NOMO-1 (cell line): ENCODE measurements around the gene RUNX2.
A peak's percentile ranks its signal among the peaks of the same experiment; 100 is the strongest.

Source experiments
- DNase-seq, 2 experiments: peaks; one replicate each; lab custom pipeline; 2025; ENCODE audit not compliant: unreplicated experiment in 2 of 2; lab: John Stamatoyannopoulos, UW

RUNX2 gene

GRCh38 chr6:45574014-45574461, 245.9 kb downstream of the RUNX2 start:
- DNase-seq: no peak

GRCh38 chr6:45574885-45575284, 246.8 kb downstream of the RUNX2 start:
- DNase-seq: no peak

DNA sequence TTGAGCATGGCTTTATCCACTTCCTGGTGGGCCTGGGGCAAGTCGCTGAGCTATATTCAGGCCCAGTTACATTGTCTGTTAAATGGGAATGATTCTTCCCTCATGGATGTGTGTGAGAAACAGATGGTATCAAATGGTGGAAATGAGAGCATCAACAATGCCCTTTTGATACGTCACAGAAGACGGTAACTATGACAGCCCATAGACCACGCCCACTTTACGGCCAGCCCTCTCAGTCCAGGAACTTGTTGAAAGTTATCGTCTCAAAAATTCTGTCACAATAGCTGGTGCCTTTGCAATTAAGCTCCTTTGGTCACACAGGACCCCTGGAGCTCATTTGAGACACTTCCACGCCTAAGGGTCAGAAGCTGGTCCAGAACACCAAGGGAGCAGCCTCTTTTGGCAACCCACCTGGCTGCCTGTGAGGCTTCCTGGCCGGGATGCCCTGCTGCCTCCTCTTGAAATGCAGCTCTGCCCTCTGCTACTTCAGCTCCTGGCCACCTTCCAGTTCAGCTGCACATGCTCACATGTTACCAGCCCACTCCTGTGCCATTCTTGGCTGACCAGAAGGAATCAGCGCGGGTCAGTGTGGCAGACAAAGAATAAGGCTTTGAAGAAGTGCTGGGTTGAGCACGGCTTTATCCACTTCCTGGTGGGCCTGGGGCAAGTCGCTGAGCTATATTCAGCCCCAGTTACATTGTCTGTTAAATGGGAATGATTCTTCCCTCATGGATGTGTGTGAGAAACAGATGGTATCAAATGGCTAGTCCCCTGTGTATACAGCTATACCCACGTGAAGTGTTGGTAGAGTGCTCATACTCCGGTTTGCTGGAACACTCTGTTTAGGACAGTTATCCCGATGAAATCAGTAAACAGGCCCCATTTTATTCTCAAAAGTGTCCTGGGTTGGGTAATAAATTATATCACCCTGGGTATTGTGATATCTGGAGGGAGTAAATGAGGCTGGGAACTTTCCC, 248.8 kb downstream of the RUNX2 start:
- DNase-seq: no peak

DNA sequence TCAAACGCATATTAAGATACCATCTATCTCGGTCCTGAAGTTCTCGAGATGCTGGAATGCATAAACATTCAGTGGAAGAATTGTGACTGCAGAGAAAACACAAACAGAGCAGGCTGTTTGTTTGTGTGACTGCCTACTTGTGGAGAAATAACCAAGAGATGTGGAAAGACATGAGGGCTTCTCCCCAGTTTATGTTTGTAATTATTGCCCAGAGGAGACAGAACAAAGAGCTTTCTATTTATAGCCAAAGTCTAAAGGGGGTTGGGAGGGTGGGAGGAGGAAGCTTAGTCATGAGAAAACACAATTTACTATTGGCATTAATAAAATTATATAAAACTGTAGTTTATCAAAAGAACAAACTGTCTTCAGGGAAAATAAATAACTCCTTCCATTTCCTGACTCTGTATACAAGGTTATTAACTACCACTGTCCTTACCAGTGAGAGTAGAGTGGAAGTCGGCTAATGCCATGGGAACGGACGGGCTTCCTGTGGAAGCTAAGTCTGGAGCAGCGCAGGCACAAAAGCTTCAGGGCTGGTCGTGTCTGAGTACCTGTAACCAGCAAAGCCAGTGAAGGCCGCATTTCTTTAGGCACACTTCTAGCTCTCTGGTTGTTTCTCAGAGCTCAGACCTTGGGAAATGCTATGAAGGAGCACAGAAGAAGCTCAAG, 249.8 kb downstream of the RUNX2 start:
- no peak for DNase-seq

DNA sequence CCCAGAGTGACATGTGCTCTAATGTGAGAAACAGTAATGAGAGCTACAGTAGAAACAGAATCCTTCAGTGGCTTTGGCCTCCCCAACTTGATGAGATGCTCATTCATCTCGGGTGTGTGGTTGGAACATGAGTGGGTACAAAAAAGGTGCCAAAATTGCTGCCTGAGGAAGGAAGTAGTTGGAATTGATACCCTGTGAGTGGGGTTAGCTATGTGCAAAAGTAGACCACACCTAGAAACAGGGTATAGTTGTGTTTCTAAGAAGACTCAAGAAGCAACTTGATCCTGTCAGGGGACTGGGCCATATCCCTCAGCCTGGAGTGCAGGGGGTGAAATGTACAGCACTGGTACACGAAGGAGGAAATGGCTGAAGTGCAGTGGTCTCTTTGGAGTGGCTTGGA, 256.0 kb downstream of the RUNX2 start:
- no peak for DNase-seq

DNA sequence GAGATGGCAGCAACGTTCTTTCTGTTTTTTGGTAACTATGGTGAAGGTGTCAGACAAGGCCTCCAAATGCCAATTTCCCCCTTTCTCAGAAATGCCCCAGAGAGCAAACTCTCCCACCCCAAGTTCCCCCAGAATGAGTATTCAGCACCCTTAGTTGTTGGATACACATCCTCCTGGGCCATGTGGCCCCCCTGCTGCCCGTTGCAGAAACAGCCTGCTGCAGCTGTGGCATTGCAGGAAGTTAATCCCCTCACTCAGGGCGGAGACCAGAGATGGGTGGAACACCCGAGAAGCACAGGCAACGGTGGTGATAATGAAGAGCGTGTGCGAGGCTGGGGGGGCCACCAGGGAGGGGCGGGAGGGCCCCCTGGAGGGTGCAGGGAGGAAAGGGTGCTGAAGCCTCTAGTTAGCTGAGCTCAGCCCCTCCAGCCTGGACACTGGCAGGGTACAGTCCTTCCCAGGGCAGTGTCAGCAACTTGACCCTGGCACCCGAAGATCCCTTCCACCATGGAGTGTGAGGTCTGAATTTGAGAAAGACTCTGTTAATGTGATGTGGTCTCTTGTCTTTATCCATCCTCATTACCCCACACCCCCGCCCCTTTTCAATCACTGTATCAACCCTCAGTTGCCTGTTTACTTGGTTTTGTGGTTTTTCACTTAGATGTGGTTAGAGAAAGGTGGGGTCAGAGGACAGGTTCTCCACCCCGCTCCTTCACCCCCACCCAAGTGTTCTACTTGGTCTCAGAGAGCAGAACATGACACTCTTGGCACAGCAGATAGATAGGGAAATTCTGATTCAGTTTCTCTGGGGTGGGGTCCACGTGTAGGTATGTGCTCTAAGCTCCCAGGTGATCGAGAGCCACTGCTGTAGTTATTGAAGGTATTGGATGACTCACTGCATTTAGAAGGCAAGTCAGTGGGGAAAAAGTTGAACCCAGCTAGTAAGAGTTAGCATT, 258.4 kb downstream of the RUNX2 start:
- no peak for DNase-seq

DNA sequence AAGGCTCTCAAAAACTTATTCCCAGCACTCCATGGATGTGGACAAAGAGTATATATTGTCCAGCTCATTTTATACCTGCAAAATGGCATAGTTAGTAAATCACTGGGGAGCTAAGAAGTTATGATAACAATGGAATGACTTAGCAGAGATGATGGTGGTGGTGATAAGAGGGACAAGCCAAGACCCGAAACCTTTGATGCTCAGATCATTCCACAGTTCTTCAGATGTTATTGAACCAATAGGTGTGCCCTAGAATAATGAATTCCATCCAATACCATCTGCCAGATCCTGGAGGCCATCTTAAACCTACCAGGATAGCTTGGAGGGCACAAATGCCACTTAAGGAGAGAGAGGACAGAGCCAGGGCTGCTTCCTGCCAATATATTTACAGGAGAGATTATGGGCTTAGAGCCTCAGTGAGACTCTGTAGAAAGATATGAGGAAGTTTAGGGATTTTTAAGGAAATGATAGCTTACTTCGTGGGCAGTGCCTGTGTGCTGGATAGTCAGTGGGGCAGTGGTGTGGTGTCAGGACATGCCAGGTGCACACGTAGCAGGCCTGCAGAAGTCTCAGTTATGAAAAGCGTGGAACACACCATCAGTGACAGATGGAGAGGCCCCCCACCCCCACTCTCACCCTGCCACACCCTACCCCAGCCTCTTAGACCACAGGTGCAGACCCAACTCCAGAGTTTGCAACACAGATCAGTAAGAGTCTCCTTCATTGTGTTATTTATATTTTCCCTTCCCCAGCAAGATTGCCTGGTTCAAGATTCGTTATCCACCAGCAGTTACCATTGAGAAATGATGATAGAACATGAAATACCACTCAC, 259.3 kb downstream of the RUNX2 start:
- DNase-seq: no peak

GRCh38 chr6:45589367-45589766, 261.2 kb downstream of the RUNX2 start:
- no peak for DNase-seq

GRCh38 chr6:45590226-45590625, 262.1 kb downstream of the RUNX2 start:
- DNase-seq: peak; percentile 12 to 43

GRCh38 chr6:45590696-45591184, 262.6 kb downstream of the RUNX2 start:
- no peak for DNase-seq

DNA sequence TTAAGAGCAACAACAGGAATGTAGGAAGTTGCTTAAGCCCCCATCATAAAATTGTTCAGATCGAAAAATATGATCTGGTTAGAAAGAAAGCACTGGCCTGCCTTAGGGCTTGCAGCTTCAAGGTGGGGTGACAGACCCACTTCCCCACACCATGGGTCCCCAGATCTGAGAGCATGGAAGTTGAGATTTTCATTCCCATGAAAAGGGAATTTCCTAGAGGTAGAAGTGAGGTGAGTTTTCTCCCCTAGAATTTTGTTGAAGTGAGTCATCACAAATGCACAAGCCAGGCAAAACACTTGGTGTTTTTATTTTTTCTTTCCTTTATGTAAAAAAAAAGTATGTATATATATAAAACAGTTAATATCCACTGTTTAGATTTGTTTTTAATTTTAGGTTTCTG, 263.2 kb downstream of the RUNX2 start:
- DNase-seq: peak in 1 of 2 experiments; percentile 11

- no peak for DNase-seq
These were observed 263.8 kb downstream of the RUNX2 start for GRCh38 chr6:45591890-45592289.

DNA sequence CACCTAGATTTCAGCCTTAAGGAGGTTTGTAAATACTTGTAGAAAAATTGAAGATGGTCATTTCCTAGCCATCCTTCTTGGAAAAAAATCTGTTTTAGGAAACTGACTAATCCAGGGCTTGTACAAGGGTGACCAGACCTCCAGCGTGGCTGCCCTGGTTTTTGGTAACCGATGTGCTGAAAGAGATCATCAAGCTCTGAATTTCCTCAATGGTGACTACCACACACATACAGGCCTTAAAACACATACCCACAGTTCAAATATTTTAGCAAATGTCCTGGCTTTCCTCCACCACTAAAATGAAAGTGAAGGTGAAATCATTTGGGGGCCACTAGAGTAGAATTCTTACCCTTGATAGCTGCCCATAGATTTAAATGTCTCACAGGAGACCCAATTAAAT, 264.9 kb downstream of the RUNX2 start:
- DNase-seq: no peak

DNA sequence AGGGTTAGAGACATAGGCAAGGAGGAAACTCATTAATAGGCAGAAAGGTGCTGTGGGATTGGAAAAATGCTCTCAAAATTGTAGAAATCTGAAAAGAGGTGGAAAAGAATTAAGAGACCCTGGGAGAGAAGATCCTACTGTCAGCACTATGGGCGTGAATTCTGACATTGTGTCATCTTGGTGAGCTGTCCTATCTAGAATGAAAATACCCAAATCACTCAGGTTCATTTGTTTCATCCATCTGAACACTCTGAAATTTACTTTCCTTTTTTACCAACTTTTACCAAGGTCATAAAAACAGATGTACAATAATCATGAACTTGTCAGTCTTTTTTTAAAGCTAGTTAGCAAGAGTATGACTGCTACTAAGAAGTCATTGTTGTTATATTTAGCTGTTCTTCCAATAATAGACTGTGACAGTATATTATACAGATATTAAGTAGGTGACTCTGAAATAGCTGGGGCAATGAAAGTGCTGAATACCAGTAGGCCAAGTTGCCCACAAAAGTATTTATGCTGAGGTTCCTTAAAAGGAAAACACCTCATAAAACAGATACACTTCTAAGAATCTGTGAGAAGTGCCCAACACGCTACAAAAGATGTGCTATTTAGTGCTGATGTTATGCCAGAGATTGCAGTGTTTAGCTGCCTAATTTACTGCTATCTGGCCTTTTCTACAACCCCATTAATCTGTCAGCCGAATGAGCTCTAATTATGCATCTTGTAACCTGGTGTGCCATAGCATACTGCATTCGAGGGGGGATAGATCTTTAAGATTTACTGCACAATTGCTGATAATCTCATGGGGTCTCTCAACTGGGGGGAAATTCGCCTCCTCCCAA, 267.1 kb downstream of the RUNX2 start:
- DNase-seq: no peak

GRCh38 chr6:45597424-45597823, 269.3 kb downstream of the RUNX2 start:
- DNase-seq: no peak

- no peak for DNase-seq
These were observed 270.9 kb downstream of the RUNX2 start for GRCh38 chr6:45599053-45599452.

GRCh38 chr6:45605971-45606370, 277.8 kb downstream of the RUNX2 start:
- DNase-seq: no peak

- DNase-seq: no peak
These were observed 278.8 kb downstream of the RUNX2 start for GRCh38 chr6:45606831-45607400.

GRCh38 chr6:45607798-45608197, 279.7 kb downstream of the RUNX2 start:
- DNase-seq: no peak
